HepG2 (cell line): ENCODE measurements around the gene TNFAIP8L2. TPM values are rescaled to one million over a fixed set of nuclear protein-coding genes. Genes with fewer than 3 reads are reported as not detected.
A peak's percentile ranks its signal among the peaks of the same experiment; 100 is the strongest.

Source experiments
- CBX5 ChIP-seq: sonication (generic); formaldehyde crosslinking; IDR thresholded peaks from 2 replicates; pipeline ENCODE4 v1.4.0; 2020; ENCODE audit warnings: missing genetic modification reagents, borderline replicate concordance
- HDAC1 ChIP-seq: sonication (generic); formaldehyde crosslinking; IDR thresholded peaks from 2 replicates; pipeline ENCODE4 v1.5.1; 2020; ENCODE audit warnings: mild to moderate bottlenecking, missing genetic modification reagents
- KDM6A ChIP-seq: IDR thresholded peaks from 2 replicates; pipeline ENCODE4 v1.6.1; 2016; ENCODE audit warnings: low read depth
- MAF1 ChIP-seq: sonication (generic); formaldehyde crosslinking; IDR thresholded peaks from 2 replicates; pipeline ENCODE4 v1.5.0; 2020; ENCODE audit warnings: missing genetic modification reagents, borderline replicate concordance
- MXD3 ChIP-seq: IDR thresholded peaks from 2 replicates; pipeline ENCODE4 v1.6.1; 2016; ENCODE audit warnings: mild to moderate bottlenecking, missing biosample characterization, missing genetic modification reagents
- NFAT5 ChIP-seq: sonication (generic); formaldehyde crosslinking; IDR thresholded peaks from 2 replicates; pipeline ENCODE4 v1.4.0; 2020; ENCODE audit warnings: missing genetic modification reagents
- PHF21A ChIP-seq: sonication (generic); formaldehyde crosslinking; IDR thresholded peaks from 2 replicates; pipeline ENCODE4 v1.5.0; 2020; ENCODE audit warnings: mild to moderate bottlenecking, missing genetic modification reagents
- RFX1 ChIP-seq: fragments of 450-650 bp; IDR thresholded peaks from 2 replicates; pipeline ENCODE4 v1.6.1; 2017
- SP5 ChIP-seq: IDR thresholded peaks from 2 replicates; pipeline ENCODE4 v1.6.1; 2016; ENCODE audit warnings: low read depth, borderline replicate concordance
- YY1 ChIP-seq: IDR thresholded peaks from 2 replicates; pipeline ENCODE4 v1.6.1; 2011; ENCODE audit warnings: low read length, low read depth, moderate library complexity, mild to moderate bottlenecking; ENCODE audit not compliant: insufficient read depth, insufficient replicate concordance
- ZBTB4 ChIP-seq: sonication (generic); formaldehyde crosslinking; IDR thresholded peaks from 2 replicates; pipeline ENCODE4 v1.4.0; 2020; ENCODE audit warnings: missing genetic modification reagents, mild to moderate bottlenecking, borderline replicate concordance
- ZKSCAN5 ChIP-seq: sonication (generic); formaldehyde crosslinking; IDR thresholded peaks from 2 replicates; pipeline ENCODE4 v1.5.1; 2020; ENCODE audit warnings: mild to moderate bottlenecking, missing genetic modification reagents
- ZNF12 ChIP-seq: sonication (generic); formaldehyde crosslinking; IDR thresholded peaks from 2 replicates; pipeline ENCODE4 v1.5.0; 2020; ENCODE audit warnings: missing genetic modification reagents
- ZNF367 ChIP-seq: sonication (generic); formaldehyde crosslinking; IDR thresholded peaks from 2 replicates; pipeline ENCODE4 v1.4.0; 2020; ENCODE audit warnings: missing genetic modification reagents, borderline replicate concordance
- ZNF567 ChIP-seq: sonication (generic); formaldehyde crosslinking; IDR thresholded peaks from 2 replicates; pipeline ENCODE4 v1.8.1; 2023; ENCODE audit warnings: mild to moderate bottlenecking, missing genetic modification reagents, borderline replicate concordance
- ZNF678 ChIP-seq: sonication (generic); formaldehyde crosslinking; IDR thresholded peaks from 2 replicates; pipeline ENCODE4 v1.4.0; 2020; ENCODE audit warnings: mild to moderate bottlenecking, missing genetic modification reagents
- ZNF768 ChIP-seq: sonication (generic); formaldehyde crosslinking; IDR thresholded peaks from 2 replicates; pipeline ENCODE4 v1.4.0; 2020; ENCODE audit warnings: missing genetic modification reagents
- polyA plus RNA-seq, 8 experiments: library from polyadenylated mRNA; depleted of rRNA in 3 of 8; stranded (reverse) in 7 of 8; unstranded in 1 of 8; fragments of >200 nt; fragmentation: Illumina TruSeq in 4 of 8; extraction: Trizol in 4 of 8; gene quantifications; 2 replicates each; pipeline versions ENCODE4 v1.2.1 to v1.2.3, GENCODE V29; 2011 to 2016; ENCODE audit warnings: low read depth in 4 of 8, missing spikeins in 1 of 8, mixed read lengths in 1 of 8; ENCODE audit not compliant: insufficient read depth in 1 of 8
- total RNA-seq, 5 experiments: library from RNA; depleted of rRNA; stranded (reverse); fragments of >200 nt; fragmentation: Illumina TruSeq; extraction: Trizol; gene quantifications; 2 replicates each; pipeline ENCODE4 v1.2.3, GENCODE V29; 2016; ENCODE audit warnings: low read depth in 1 of 5

Gene TNFAIP8L2
- total and polyA plus RNA-seq, 2 of the 13 experiments (the other 11 are each of a cell fraction or from before 2014, with no cell fraction given) = not detected

GRCh38 chr1:151189637-151190445 is 33.4 kb downstream of the TNFAIP8L2 start, which contains the start of gene VPS72 (continued):
- TF ChIP-seq PHF21A (CRISPR knock-in tag) (peak; percentile 89), KDM6A (CRISPR knock-in tag) (no peak), NFAT5 (CRISPR knock-in tag) (0 out of 2 replicates have a peak, but pooled peaks have one; percentile 24), MXD3 (peak; percentile 90), ZBTB4 (CRISPR knock-in tag) (0 out of 2 replicates have a peak, but pooled peaks have one; percentile 41), RFX1 (no peak), ZNF567 (0 out of 2 replicates have a peak, but pooled peaks have one; percentile 89), ZNF367 (no peak; the same call in 1 of the 2 replicates), CBX5 (peak; percentile 79; the same call in 1 of the 2 replicates), HDAC1 (peak; percentile 86), ZNF678 (CRISPR knock-in tag) (0 out of 2 replicates have a peak, but pooled peaks have one; percentile 24), SP5 (peak; percentile 70), ZNF768 (CRISPR knock-in tag) (peak; percentile 61; the same call in 1 of the 2 replicates), ZNF12 (CRISPR knock-in tag) (0 out of 2 replicates have a peak, but pooled peaks have one; percentile 35), YY1 (peak; percentile 92), MAF1 (CRISPR knock-in tag) (no peak; the same call in 1 of the 2 replicates), ZKSCAN5 (CRISPR knock-in tag) (no peak)
